ENCODE measurements around the gene MAPT. TPM values are rescaled to one million over a fixed set of nuclear protein-coding genes. Genes with fewer than 3 reads are reported as not detected.
"Not testable (repeated sequence)": the region's sequence is repeated elsewhere in the genome, so short reads cannot be mapped to it uniquely, and the experiment has no call there.

MAPT gene
- total and polyA plus RNA-seq, 2 donors = 3.4 to 21.1 TPM

GRCh38 chr17:46009681-46010596 lies 115.6 kb downstream of the MAPT start:
- DNase-seq (ENCODE audit: extremely low spot score) = no peak

GRCh38 chr17:46010597-46011186 lies 116.3 kb downstream of the MAPT start:
- H3K4me1 ChIP-seq (ENCODE audit: insufficient read depth) = no peaks in the 10 kb centered on the region
- H3K36me3 ChIP-seq (ENCODE audit: insufficient read depth) = no peaks in the 10 kb centered on the region
- WGBS = 84% methylated on average over 16 of the region's 16 CpGs
- H3K4me3 ChIP-seq (ENCODE audit: low read depth, low read length) = no peak overlapping the region
- no peak overlapping the region for H3K27ac ChIP-seq (ENCODE audit: low read depth)
- DNase-seq (ENCODE audit: extremely low spot score) = no peak

More at GRCh38 chr17:46009681-46010596, 115.6 kb downstream of the MAPT start:
- Histone ChIP-seq H3K4me1 (ENCODE audit: insufficient read depth) (no peaks in the 10 kb centered on the region), H3K4me3 (ENCODE audit: low read depth, low read length) (no peak overlapping the region), H3K36me3 (ENCODE audit: insufficient read depth) (no peaks in the 10 kb centered on the region), H3K27ac (ENCODE audit: low read depth) (no peak overlapping the region)
- 80% methylated on average over 33 of the region's 33 CpGs for WGBS

- 88% methylated on average over 28 of the region's 28 CpGs for WGBS
- H3K36me3 ChIP-seq (ENCODE audit: insufficient read depth) = no peaks in the 10 kb centered on the region
- DNase-seq (ENCODE audit: extremely low spot score) = no peak
These were observed 117.6 kb downstream of the MAPT start for GRCh38 chr17:46011711-46012505.

GRCh38 chr17:46012506-46013079 lies 118.2 kb downstream of the MAPT start:
- no peak overlapping the region for H3K4me3 ChIP-seq (ENCODE audit: low read depth, low read length)
- no peak for DNase-seq (ENCODE audit: extremely low spot score)
- no peaks in the 10 kb centered on the region for H3K36me3 ChIP-seq (ENCODE audit: insufficient read depth)
- no peak overlapping the region for H3K27ac ChIP-seq (ENCODE audit: low read depth)
- 87% methylated on average over 11 of the region's 11 CpGs for WGBS
- no peaks in the 10 kb centered on the region for H3K4me1 ChIP-seq (ENCODE audit: insufficient read depth)

More at GRCh38 chr17:46011711-46012505, 117.6 kb downstream of the MAPT start:
- Histone ChIP-seq H3K27ac (ENCODE audit: low read depth) (no peak overlapping the region), H3K4me3 (ENCODE audit: low read depth, low read length) (no peak overlapping the region), H3K4me1 (ENCODE audit: insufficient read depth) (no peaks in the 10 kb centered on the region)

- no peaks in the 10 kb centered on the region for H3K4me1 ChIP-seq (ENCODE audit: insufficient read depth)
- H3K27ac ChIP-seq (ENCODE audit: low read depth) = no peak overlapping the region
- WGBS = 94% methylated on average over 7 of the region's 7 CpGs
- no peak for DNase-seq (ENCODE audit: extremely low spot score)
- no peak overlapping the region for H3K4me3 ChIP-seq (ENCODE audit: low read depth, low read length)
- H3K36me3 ChIP-seq (ENCODE audit: insufficient read depth) = no peaks in the 10 kb centered on the region
These were observed 118.8 kb downstream of the MAPT start for GRCh38 chr17:46013127-46013501.

- Histone ChIP-seq H3K27ac (ENCODE audit: low read depth) (no peak overlapping the region), H3K4me1 (ENCODE audit: insufficient read depth) (no peaks in the 10 kb centered on the region), H3K36me3 (ENCODE audit: insufficient read depth) (no peaks in the 10 kb centered on the region), H3K4me3 (ENCODE audit: low read depth, low read length) (no peak overlapping the region)
- WGBS = 68% methylated on average over 9 of the region's 9 CpGs
- DNase-seq (ENCODE audit: extremely low spot score) = no peak
These were observed 119.3 kb downstream of the MAPT start for GRCh38 chr17:46013502-46014165.

GRCh38 chr17:46019408-46019925 lies 125.1 kb downstream of the MAPT start:
- not testable (repeated sequence) for DNase-seq (ENCODE audit: extremely low spot score); H3K27ac ChIP-seq (ENCODE audit: low read depth); H3K4me3 ChIP-seq (ENCODE audit: low read depth, low read length); H3K4me1 ChIP-seq (ENCODE audit: insufficient read depth); H3K36me3 ChIP-seq (ENCODE audit: insufficient read depth)
- WGBS = 94% methylated on average over 8 of the region's 8 CpGs

GRCh38 chr17:46020023-46020761 lies 125.8 kb downstream of the MAPT start:
- WGBS = 89% methylated on average over 14 of the region's 14 CpGs
- no peak for DNase-seq (ENCODE audit: extremely low spot score)
- H3K4me3 ChIP-seq (ENCODE audit: low read depth, low read length) = no peak overlapping the region

GRCh38 chr17:46020998-46021397 lies 126.6 kb downstream of the MAPT start:
- WGBS = 81% methylated on average over 12 of the region's 12 CpGs

More at GRCh38 chr17:46020023-46020761, 125.8 kb downstream of the MAPT start:
- H3K4me1 ChIP-seq (ENCODE audit: insufficient read depth) = no peaks in the 10 kb centered on the region
- no peaks in the 10 kb centered on the region for H3K36me3 ChIP-seq (ENCODE audit: insufficient read depth)
- H3K27ac ChIP-seq (ENCODE audit: low read depth) = no peak overlapping the region

GRCh38 chr17:46023366-46023765 lies 129.0 kb downstream of the MAPT start:
- not testable (repeated sequence) for DNase-seq (ENCODE audit: extremely low spot score); H3K27ac ChIP-seq (ENCODE audit: low read depth); H3K4me1 ChIP-seq (ENCODE audit: insufficient read depth); H3K4me3 ChIP-seq (ENCODE audit: low read depth, low read length); H3K36me3 ChIP-seq (ENCODE audit: insufficient read depth)
- 92% methylated on average over 7 of the region's 7 CpGs for WGBS

More at GRCh38 chr17:46020998-46021397, 126.6 kb downstream of the MAPT start:
- DNase-seq (ENCODE audit: extremely low spot score) = no peak
- H3K27ac ChIP-seq (ENCODE audit: low read depth) = no peak overlapping the region
- no peaks in the 10 kb centered on the region for H3K36me3 ChIP-seq (ENCODE audit: insufficient read depth)
- no peaks in the 10 kb centered on the region for H3K4me1 ChIP-seq (ENCODE audit: insufficient read depth)
- H3K4me3 ChIP-seq (ENCODE audit: low read depth, low read length) = no peak overlapping the region

- 92% methylated on average over 24 of the region's 24 CpGs for WGBS
- no peak overlapping the region for H3K4me3 ChIP-seq (ENCODE audit: low read depth, low read length)
- H3K36me3 ChIP-seq (ENCODE audit: insufficient read depth) = no peaks in the 10 kb centered on the region
- no peak overlapping the region for H3K27ac ChIP-seq (ENCODE audit: low read depth)
- DNase-seq (ENCODE audit: extremely low spot score) = no peak
- H3K4me1 ChIP-seq (ENCODE audit: insufficient read depth) = no peaks in the 10 kb centered on the region
These were observed 129.5 kb downstream of the MAPT start for GRCh38 chr17:46023783-46024388.

GRCh38 chr17:46024590-46024989 lies 130.2 kb downstream of the MAPT start:
- no peak overlapping the region for H3K27ac ChIP-seq (ENCODE audit: low read depth)
- no peak for DNase-seq (ENCODE audit: extremely low spot score)
- H3K4me1 ChIP-seq (ENCODE audit: insufficient read depth) = no peaks in the 10 kb centered on the region
- 81% methylated on average over 14 of the region's 14 CpGs for WGBS
- H3K36me3 ChIP-seq (ENCODE audit: insufficient read depth) = no peaks in the 10 kb centered on the region
- H3K4me3 ChIP-seq (ENCODE audit: low read depth, low read length) = no peak overlapping the region
